Activated CD8-positive, alpha-beta T cell treated with anti-CD3 and anti-CD28 coated beads for 36 hours (primary cell): Measurements from ENCODE around the gene PRKN. TPM values are rescaled to one million over a fixed set of nuclear protein-coding genes. Genes with fewer than 3 reads are reported as not detected.

Experiments
- ATAC-seq: fragments of 200-7000 bp; cut with Tn5 transposase; one replicate; pipeline ENCODE4 v1.10.0; 2021; ENCODE audit warnings: mild to moderate bottlenecking, moderate library complexity
- CTCF ChIA-PET: fragments of 350-600 bp; sonication (Branson Sonifier 250); formaldehyde crosslinking; loops from one replicate; lab custom pipeline; 2021; ENCODE audit warnings: antibody characterized with exemption; lab: Charles Lee
- POLR2A ChIA-PET: fragments of 350-600 bp; sonication (Branson Sonifier 250); formaldehyde crosslinking; loops from one replicate; lab custom pipeline; 2021; ENCODE audit warnings: antibody characterized with exemption; lab: Charles Lee
- DNase-seq: peaks from one replicate; pipeline ENCODE4 v3.0.0-alpha.2; 2020
- H3K27ac Mint-ChIP-seq: one replicate; pipeline ENCODE4 v1.8.0; 2021; ENCODE audit warnings: mild to moderate bottlenecking, mixed read lengths
- H3K27me3 Mint-ChIP-seq: one replicate; pipeline ENCODE4 v1.8.0; 2021; ENCODE audit warnings: mixed read lengths
- H3K36me3 Mint-ChIP-seq: one replicate; pipeline ENCODE4 v1.8.0; 2021; ENCODE audit warnings: low read depth, mixed read lengths
- H3K4me1 Mint-ChIP-seq: one replicate; pipeline ENCODE4 v1.8.0; 2021; ENCODE audit warnings: low read depth, mixed read lengths
- H3K4me3 Mint-ChIP-seq: one replicate; pipeline ENCODE4 v1.8.0; 2021; ENCODE audit warnings: mild to moderate bottlenecking, moderate library complexity, mixed read lengths
- H3K9me3 Mint-ChIP-seq: one replicate; pipeline ENCODE4 v1.8.0; 2021; ENCODE audit warnings: mixed read lengths
- CTCF ChIP-seq: fragments of 200-600 bp; IDR thresholded peaks from one replicate; pipeline ENCODE4 v1.8.0; 2022; ENCODE audit warnings: antibody characterized with exemption, mild to moderate bottlenecking
- intact Hi-C: fragments of 100-400 bp; cut with micrococcal nuclease; formaldehyde crosslinking; loops from one replicate; pipeline ENCODE4 v1.10.0; 2022
- total RNA-seq, 2 experiments: library from RNA; stranded (reverse); gene quantifications; one replicate each; pipeline ENCODE4 v1.2.3, GENCODE V29; 2021

PRKN gene
- total RNA-seq, 2 experiments from 2014 or later, result 1.2 to 1.4 TPM

GRCh38 chr6:161348628-161348994, 1379.0 kb downstream of the PRKN start:
- H3K27me3 Mint-ChIP-seq, result no peaks in the 10 kb centered on the region
- intact Hi-C loops, result no loop called here
- H3K4me1 Mint-ChIP-seq, result peaks cover 5% of the 10 kb centered on the region
- H3K36me3 Mint-ChIP-seq, result no peaks in the 10 kb centered on the region
- H3K27ac Mint-ChIP-seq, result no peak overlapping the region
- no peak overlapping the region for H3K4me3 Mint-ChIP-seq
- no peak for TF ChIP-seq CTCF
- ChIA-PET CTCF (interaction anchor here (2.0 kb wide), 1 partner anchor 22 kb away, joined by 6 read pairs; no protein-coding TSS in a partner anchor), POLR2A (interaction anchor here (0.5 kb wide), 1 partner anchor 19 kb away, joined by 5 read pairs; no protein-coding TSS in a partner anchor)
- ATAC-seq (no peak), DNase-seq (no peak)
- no peaks in the 10 kb centered on the region for H3K9me3 Mint-ChIP-seq

- no peaks in the 10 kb centered on the region for H3K9me3 Mint-ChIP-seq
- no peaks in the 10 kb centered on the region for H3K36me3 Mint-ChIP-seq
- H3K27me3 Mint-ChIP-seq, result no peaks in the 10 kb centered on the region
- ChIA-PET CTCF (interaction anchor here (2.0 kb wide), 1 partner anchor 23 kb away, joined by 6 read pairs; no protein-coding TSS in a partner anchor), POLR2A (interaction anchor here (0.5 kb wide), 1 partner anchor 18 kb away, joined by 5 read pairs; no protein-coding TSS in a partner anchor)
- DNase-seq, result no peak
- no peak overlapping the region for H3K4me3 Mint-ChIP-seq
- TF ChIP-seq CTCF, result no peak
- peaks cover 5% of the 10 kb centered on the region for H3K4me1 Mint-ChIP-seq
- no peak for ATAC-seq
- intact Hi-C loops, result no loop called here
- no peak overlapping the region for H3K27ac Mint-ChIP-seq
These were observed 1379.5 kb downstream of the PRKN start for GRCh38 chr6:161347988-161348627.

GRCh38 chr6:161347125-161347524, 1380.4 kb downstream of the PRKN start:
- Mint-ChIP-seq H3K9me3 (no peaks in the 10 kb centered on the region), H3K4me1 (peaks cover 5% of the 10 kb centered on the region), H3K36me3 (no peaks in the 10 kb centered on the region), H3K4me3 (no peak overlapping the region), H3K27me3 (no peaks in the 10 kb centered on the region), H3K27ac (no peak overlapping the region)
- no peak for DNase-seq
- no peak for TF ChIP-seq CTCF
- POLR2A ChIA-PET, result no interaction called here
- CTCF ChIA-PET, result interaction anchor here (2.0 kb wide), 1 partner anchor 24 kb away, joined by 6 read pairs; no protein-coding TSS in a partner anchor
- intact Hi-C loops, result no loop called here
- no peak for ATAC-seq

- Mint-ChIP-seq H3K4me1 (peaks cover 2% of the 10 kb centered on the region), H3K4me3 (no peak overlapping the region), H3K27ac (no peak overlapping the region), H3K27me3 (no peaks in the 10 kb centered on the region), H3K9me3 (no peaks in the 10 kb centered on the region), H3K36me3 (no peaks in the 10 kb centered on the region)
- intact Hi-C loops, result no loop called here
- TF ChIP-seq CTCF, result no peak
- ChIA-PET POLR2A (no interaction called here), CTCF (interaction anchor here (2.0 kb wide), 1 partner anchor 24 kb away, joined by 6 read pairs; no protein-coding TSS in a partner anchor)
- no peak for ATAC-seq
- DNase-seq, result no peak
These were observed 1380.8 kb downstream of the PRKN start for GRCh38 chr6:161346717-161347116.

GRCh38 chr6:161344626-161345025, 1382.9 kb downstream of the PRKN start:
- Mint-ChIP-seq H3K27me3 (no peaks in the 10 kb centered on the region), H3K9me3 (no peaks in the 10 kb centered on the region), H3K36me3 (no peaks in the 10 kb centered on the region), H3K4me1 (no peaks in the 10 kb centered on the region), H3K27ac (no peak overlapping the region), H3K4me3 (no peak overlapping the region)
- ATAC-seq (no peak), DNase-seq (no peak)
- TF ChIP-seq CTCF, result no peak
- ChIA-PET CTCF (interaction anchor here (1.0 to 3.0 kb wide), 2 partner anchors 26 to 149 kb away, joined by 3 to 8 read pairs; no protein-coding TSS in a partner anchor), POLR2A (no interaction called here)
- intact Hi-C loops, result no loop called here
